ENCODE data around the gene KCNJ2.

GRCh38 chr17:70127221-70127873 lies 42.0 kb upstream of the KCNJ2 start:
- TF ChIP-seq CTCF (IDR thresholded peaks at IDR 0.05) (no peak), ATF3 (CRISPR knock-in tag; conservative IDR thresholded peaks at IDR 0.05) (no peak)

Data from WTC11 (cell line).